A549 (cell line): ENCODE measurements around the gene TMEM100.

ENCODE experiments used
- BHLHE40 ChIP-seq: IDR thresholded peaks from 2 replicates; pipeline ENCODE4 v1.6.1; 2012; ENCODE audit warnings: low read depth, low read length, inconsistent platforms
- CEBPB ChIP-seq, 2 experiments: fragments of >200 bp in 1 of 2; sonication (Bioruptor Twin) in 1 of 2; formaldehyde crosslinking in 1 of 2; IDR thresholded peaks; 2 replicates each; pipeline ENCODE4 v1.6.1; 2012 to 2016
- CHD2 ChIP-seq: fragments of 150-350 bp; IDR thresholded peaks from 2 replicates; pipeline ENCODE4 v1.6.1; 2014; ENCODE audit warnings: low read length; ENCODE audit not compliant: partially characterized antibody
- CTCF ChIP-seq: fragments of >200 bp; sonication (Bioruptor Twin); formaldehyde crosslinking; IDR thresholded peaks from 3 replicates; pipeline ENCODE4 v1.5.1; 2016
- EHMT2 ChIP-seq: fragments of 200-600 bp; sonication (generic); IDR thresholded peaks from 2 replicates; pipeline ENCODE4 v1.6.1; 2016; ENCODE audit warnings: antibody characterized with exemption, low read depth, mild to moderate bottlenecking, moderate library complexity
- ESRRA ChIP-seq: fragments of 150-350 bp; IDR thresholded peaks from 2 replicates; pipeline ENCODE4 v1.6.1; 2014; ENCODE audit warnings: mild to moderate bottlenecking, low read length, borderline replicate concordance
- FOSL2 ChIP-seq, 2 experiments: fragments of 450-650 bp in 1 of 2; fragments of >200 bp in 1 of 2; sonication (Bioruptor Twin) in 1 of 2; formaldehyde crosslinking; IDR thresholded peaks; 2 replicates each; pipeline versions ENCODE4 v1.5.0 to v1.6.1; 2016 to 2020; ENCODE audit warnings: mild to moderate bottlenecking in 1 of 2, moderate library complexity in 1 of 2
- KDM1A ChIP-seq: fragments of 200-600 bp; sonication (generic); IDR thresholded peaks from 2 replicates; pipeline ENCODE4 v1.6.1; 2016; ENCODE audit warnings: low read depth, mild to moderate bottlenecking
- MAX ChIP-seq: IDR thresholded peaks from 2 replicates; pipeline ENCODE4 v1.6.1; 2012
- SREBF2 ChIP-seq: fragments of 450-650 bp; IDR thresholded peaks from 2 replicates; pipeline ENCODE4 v1.6.1; 2014; ENCODE audit warnings: mild to moderate bottlenecking, moderate library complexity
- USF2 ChIP-seq: fragments of 450-650 bp; IDR thresholded peaks from 2 replicates; pipeline ENCODE4 v1.6.1; 2014; ENCODE audit warnings: antibody characterized with exemption
- TF ChIP-seq, protein P1 (sequence below): fragments of 200-600 bp; sonication (generic); IDR thresholded peaks from 2 replicates; pipeline ENCODE4 v1.6.1; 2016; ENCODE audit warnings: antibody characterized with exemption, mild to moderate bottlenecking, moderate library complexity

GRCh38 chr17:55747209-55747608 is 24.5 kb upstream of the TMEM100 start:
- TF ChIP-seq ESRRA (no peak), CEBPB (IDR thresholded peaks at IDR 0.05) (no peak), MAX (no peak), USF2 (no peak), KDM1A (no peak), FOSL2 (IDR thresholded peaks at IDR 0.05) (no peak), FOSL2 (CRISPR knock-in tag; IDR thresholded peaks at IDR 0.05) (no peak), CHD2 (no peak), CTCF (no peak), SREBF2 (no peak), EHMT2 (no peak), BHLHE40 (no peak)
- TF ChIP-seq, protein P1, sequence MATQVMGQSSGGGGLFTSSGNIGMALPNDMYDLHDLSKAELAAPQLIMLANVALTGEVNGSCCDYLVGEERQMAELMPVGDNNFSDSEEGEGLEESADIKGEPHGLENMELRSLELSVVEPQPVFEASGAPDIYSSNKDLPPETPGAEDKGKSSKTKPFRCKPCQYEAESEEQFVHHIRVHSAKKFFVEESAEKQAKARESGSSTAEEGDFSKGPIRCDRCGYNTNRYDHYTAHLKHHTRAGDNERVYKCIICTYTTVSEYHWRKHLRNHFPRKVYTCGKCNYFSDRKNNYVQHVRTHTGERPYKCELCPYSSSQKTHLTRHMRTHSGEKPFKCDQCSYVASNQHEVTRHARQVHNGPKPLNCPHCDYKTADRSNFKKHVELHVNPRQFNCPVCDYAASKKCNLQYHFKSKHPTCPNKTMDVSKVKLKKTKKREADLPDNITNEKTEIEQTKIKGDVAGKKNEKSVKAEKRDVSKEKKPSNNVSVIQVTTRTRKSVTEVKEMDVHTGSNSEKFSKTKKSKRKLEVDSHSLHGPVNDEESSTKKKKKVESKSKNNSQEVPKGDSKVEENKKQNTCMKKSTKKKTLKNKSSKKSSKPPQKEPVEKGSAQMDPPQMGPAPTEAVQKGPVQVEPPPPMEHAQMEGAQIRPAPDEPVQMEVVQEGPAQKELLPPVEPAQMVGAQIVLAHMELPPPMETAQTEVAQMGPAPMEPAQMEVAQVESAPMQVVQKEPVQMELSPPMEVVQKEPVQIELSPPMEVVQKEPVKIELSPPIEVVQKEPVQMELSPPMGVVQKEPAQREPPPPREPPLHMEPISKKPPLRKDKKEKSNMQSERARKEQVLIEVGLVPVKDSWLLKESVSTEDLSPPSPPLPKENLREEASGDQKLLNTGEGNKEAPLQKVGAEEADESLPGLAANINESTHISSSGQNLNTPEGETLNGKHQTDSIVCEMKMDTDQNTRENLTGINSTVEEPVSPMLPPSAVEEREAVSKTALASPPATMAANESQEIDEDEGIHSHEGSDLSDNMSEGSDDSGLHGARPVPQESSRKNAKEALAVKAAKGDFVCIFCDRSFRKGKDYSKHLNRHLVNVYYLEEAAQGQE = no peak
